ENCODE measurements around the gene FCHSD1. TPM values are rescaled to one million over a fixed set of nuclear protein-coding genes. Genes with fewer than 3 reads are reported as not detected.

FCHSD1 gene
- total and polyA plus RNA-seq, 2 of the 4 experiments (the other 2 are of a cell fraction), result 33.2 to 62.1 TPM

DNA sequence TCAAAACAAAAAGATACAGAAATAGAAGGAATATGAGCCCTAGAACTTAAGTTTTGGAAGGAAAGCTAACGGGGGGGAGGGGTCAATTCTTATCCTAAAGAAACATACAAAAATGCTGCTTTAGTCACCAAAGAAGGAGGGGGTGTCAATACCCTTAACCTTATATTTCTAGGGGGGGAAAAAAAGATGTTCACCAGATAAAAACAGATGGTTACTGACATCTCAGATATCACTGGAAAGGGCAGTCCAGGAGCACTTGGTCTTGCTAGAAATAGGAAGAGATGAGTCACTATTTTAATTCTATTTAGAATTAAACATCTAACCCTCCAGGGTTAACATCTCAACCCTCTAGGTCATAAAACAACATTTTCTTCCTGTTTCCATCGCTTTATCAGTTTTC lies 34.1 kb downstream of the FCHSD1 start:
- no CpG with 5 or more reads among the region's 2 CpGs for WGBS, 2 experiments (ENCODE audit: extremely low coverage in 2 of 2, insufficient read length in 1 of 2)
- Histone ChIP-seq H3K14ac (replicated peaks; ENCODE audit: low read depth, low read length) (no peak overlapping the region), H3K9me3 (ENCODE audit: control insufficient read depth, insufficient read depth, low read length) (no peaks in the 10 kb centered on the region), H3K4me3 (ENCODE audit: insufficient read depth, low read depth, low read length) (no peak overlapping the region), H3K27me3 (ENCODE audit: control insufficient read depth, insufficient read depth, low read length) (no peaks in the 10 kb centered on the region), H2AK5ac (ENCODE audit: low read depth, low read length) (no peak overlapping the region), H3K4ac (ENCODE audit: low read depth, low read length) (no peak overlapping the region), H3K4me2 (ENCODE audit: low read depth, low read length) (peak overlapping the region; percentile 99; the same call in 1 of the 2 replicates), H3K79me1 (ENCODE audit: low read depth in 1 of 2, low read length in 2 of 2) (peaks cover 14 to 35% of the 10 kb centered on the region in 2 experiments), H3K36me3 (ENCODE audit: control insufficient read depth, insufficient read depth, low read length) (peaks cover 12% of the 10 kb centered on the region), H4K8ac (ENCODE audit: low read depth in 2 of 2, low read length in 2 of 2) (no peak overlapping the region), H2AK9ac (replicated peaks; ENCODE audit: low read depth, low read length, poor library complexity) (no peak overlapping the region), H2BK5ac (ENCODE audit: low read depth, low read length, poor library complexity, severe bottlenecking) (no peak overlapping the region), H4K5ac (ENCODE audit: low read depth, low read length) (no peak overlapping the region), H2BK120ac (ENCODE audit: low read depth, low read length) (no peak overlapping the region), H2AFZ (replicated peaks; ENCODE audit: low read length, poor library complexity) (no peak overlapping the region), H3K27ac (ENCODE audit: insufficient read depth, low read length) (no peak overlapping the region), H4K91ac (ENCODE audit: insufficient read depth, low read depth, low read length) (no peak overlapping the region), H2BK20ac (ENCODE audit: low read depth, low read length) (no peak overlapping the region), H2BK15ac (ENCODE audit: low read depth, low read length) (no peak overlapping the region), H3K4me1 (ENCODE audit: control insufficient read depth, insufficient read depth, low read length) (0 out of 2 replicates have a peak, but pooled peaks cover 3% of the 10 kb centered on the region), H3K18ac (ENCODE audit: low read depth, low read length) (no peak overlapping the region), H3K23ac (ENCODE audit: low read depth, low read length) (0 out of 2 replicates have a peak overlapping the region, but pooled peaks have one; percentile 67), H3K9me1 (ENCODE audit: insufficient read depth, low read length) (peaks cover 2% of the 10 kb centered on the region; the same call in 1 of the 2 replicates), H4K20me1 (ENCODE audit: insufficient read depth, low read length) (peaks cover 3% of the 10 kb centered on the region; the same call in 1 of the 2 replicates), H3K9ac (ENCODE audit: low read depth, low read length) (no peak overlapping the region), H3K56ac (ENCODE audit: extremely low read depth, insufficient read depth, low read length) (no peak overlapping the region)
- intact Hi-C loops (cut with micrococcal nuclease) (no loop called here), dilution Hi-C loops (cut with HindIII; ENCODE audit: low sequenced_read_pairs, unreplicated experiment) (no loop called here), in situ Hi-C loops (cut with MboI; ENCODE audit: low sequenced_read_pairs) (no loop called here)
- CTCF ChIA-PET, result interaction anchor here (1.0 to 6.7 kb wide), 3 partner anchors 9 to 75 kb away, joined by 3 to 94 read pairs (median 5); no protein-coding TSS in a partner anchor
- TF ChIP-seq BHLHE40 (IDR thresholded peaks at IDR 0.05; ENCODE audit: low read depth, low read length) (no peak), MXI1 (IDR thresholded peaks at IDR 0.05; ENCODE audit: borderline replicate concordance, low read depth, low read length) (no peak), CEBPB (IDR thresholded peaks at IDR 0.05; ENCODE audit: low read depth, low read length) (no peak), MAZ (IDR thresholded peaks at IDR 0.05; ENCODE audit: borderline replicate concordance, low read depth, low read length) (no peak), FOS (IDR thresholded peaks at IDR 0.05; ENCODE audit: low read depth, low read length) (no peak), NFE2L2 (IDR thresholded peaks at IDR 0.05; ENCODE audit: low read depth, low read length) (no peak), RCOR1 (IDR thresholded peaks at IDR 0.05; ENCODE audit: insufficient replicate concordance, low read length) (no peak), SMC3 (IDR thresholded peaks at IDR 0.05; ENCODE audit: low read depth, low read length) (no peak)
- TF ChIP-seq, protein P1, sequence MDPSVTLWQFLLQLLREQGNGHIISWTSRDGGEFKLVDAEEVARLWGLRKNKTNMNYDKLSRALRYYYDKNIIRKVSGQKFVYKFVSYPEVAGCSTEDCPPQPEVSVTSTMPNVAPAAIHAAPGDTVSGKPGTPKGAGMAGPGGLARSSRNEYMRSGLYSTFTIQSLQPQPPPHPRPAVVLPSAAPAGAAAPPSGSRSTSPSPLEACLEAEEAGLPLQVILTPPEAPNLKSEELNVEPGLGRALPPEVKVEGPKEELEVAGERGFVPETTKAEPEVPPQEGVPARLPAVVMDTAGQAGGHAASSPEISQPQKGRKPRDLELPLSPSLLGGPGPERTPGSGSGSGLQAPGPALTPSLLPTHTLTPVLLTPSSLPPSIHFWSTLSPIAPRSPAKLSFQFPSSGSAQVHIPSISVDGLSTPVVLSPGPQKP (IDR thresholded peaks at IDR 0.05; ENCODE audit: borderline replicate concordance, low read depth, low read length), result no peak
- TF ChIP-seq, protein P2, sequence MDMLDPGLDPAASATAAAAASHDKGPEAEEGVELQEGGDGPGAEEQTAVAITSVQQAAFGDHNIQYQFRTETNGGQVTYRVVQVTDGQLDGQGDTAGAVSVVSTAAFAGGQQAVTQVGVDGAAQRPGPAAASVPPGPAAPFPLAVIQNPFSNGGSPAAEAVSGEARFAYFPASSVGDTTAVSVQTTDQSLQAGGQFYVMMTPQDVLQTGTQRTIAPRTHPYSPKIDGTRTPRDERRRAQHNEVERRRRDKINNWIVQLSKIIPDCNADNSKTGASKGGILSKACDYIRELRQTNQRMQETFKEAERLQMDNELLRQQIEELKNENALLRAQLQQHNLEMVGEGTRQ (IDR thresholded peaks at IDR 0.05; ENCODE audit: low read depth, low read length), result no peak
- POLR2A ChIA-PET (ENCODE audit: unreplicated experiment), result no interaction called here
- ATAC-seq (ENCODE audit: low read depth), result no peak
- no TSS peak for BruUV-seq (replicated peaks)
- peak; percentile 29 for DNase-seq

Data from IMR-90 (cell line).